Adipocyte (in vitro differentiated cells): ENCODE measurements around the gene SELENOP.

Experiments used
- DNase-seq: peaks from one replicate; pipeline ENCODE4 v3.0.0-alpha.2; 2015; ENCODE audit warnings: low read depth
- H3K27me3 ChIP-seq: replicated peaks from 2 replicates; pipeline ENCODE4 v1.7.0; 2013; ENCODE audit warnings: mild to moderate bottlenecking, low read length, moderate library complexity; ENCODE audit not compliant: control insufficient read depth, insufficient read depth
- H3K36me3 ChIP-seq: 2 replicates; pipeline ENCODE4 v1.7.0; 2013; ENCODE audit warnings: low read length, mild to moderate bottlenecking, moderate library complexity; ENCODE audit not compliant: control insufficient read depth, insufficient read depth, severe bottlenecking
- H3K4me1 ChIP-seq: 2 replicates; pipeline ENCODE4 v1.7.0; 2013; ENCODE audit warnings: mild to moderate bottlenecking, low read length, moderate library complexity; ENCODE audit not compliant: control insufficient read depth, insufficient read depth
- H3K4me3 ChIP-seq: 2 replicates; pipeline ENCODE4 v1.7.0; 2013; ENCODE audit warnings: mild to moderate bottlenecking, low read length, moderate library complexity
- H3K9ac ChIP-seq: 2 replicates; pipeline ENCODE4 v1.7.0; 2013; ENCODE audit warnings: mild to moderate bottlenecking, low read length, moderate library complexity
- H3K9me3 ChIP-seq: 2 replicates; pipeline ENCODE4 v1.7.0; 2013; ENCODE audit warnings: mild to moderate bottlenecking, low read length, moderate library complexity; ENCODE audit not compliant: control insufficient read depth

Gene SELENOP

GRCh38 chr5:42842921-42843641, 31.4 kb upstream of the SELENOP start:
- Histone ChIP-seq H3K9me3 (no peaks in the 10 kb centered on the region), H3K27me3 (no peaks in the 10 kb centered on the region), H3K9ac (peak overlapping the region; percentile 13), H3K4me3 (peak overlapping the region; percentile 3), H3K4me1 (peaks cover 48% of the 10 kb centered on the region), H3K36me3 (no peaks in the 10 kb centered on the region)
- DNase-seq: peak; percentile 64

- Histone ChIP-seq H3K27me3 (no peaks in the 10 kb centered on the region), H3K36me3 (no peaks in the 10 kb centered on the region), H3K9me3 (no peaks in the 10 kb centered on the region), H3K4me3 (peak overlapping the region; percentile 17), H3K9ac (peak overlapping the region; percentile 32), H3K4me1 (peaks cover 43% of the 10 kb centered on the region)
- peak; percentile 36 for DNase-seq
These were observed 29.3 kb upstream of the SELENOP start for GRCh38 chr5:42840842-42841567.

GRCh38 chr5:42840269-42840668, 28.6 kb upstream of the SELENOP start:
- H3K4me3 ChIP-seq: peak overlapping the region; percentile 62
- peaks cover 46% of the 10 kb centered on the region for H3K4me1 ChIP-seq
- H3K9ac ChIP-seq: peak overlapping the region; percentile 75
- no peaks in the 10 kb centered on the region for H3K36me3 ChIP-seq
- DNase-seq: peak; percentile 99
- no peaks in the 10 kb centered on the region for H3K9me3 ChIP-seq
- H3K27me3 ChIP-seq: no peaks in the 10 kb centered on the region

- H3K27me3 ChIP-seq: no peaks in the 10 kb centered on the region
- DNase-seq: no peak
- no peaks in the 10 kb centered on the region for H3K36me3 ChIP-seq
- H3K4me1 ChIP-seq: peaks cover 46% of the 10 kb centered on the region
- H3K9me3 ChIP-seq: no peaks in the 10 kb centered on the region
- no peak overlapping the region for H3K4me3 ChIP-seq
- H3K9ac ChIP-seq: no peak overlapping the region
These were observed 27.5 kb upstream of the SELENOP start for GRCh38 chr5:42839196-42839595.

GRCh38 chr5:42837601-42838000, 25.9 kb upstream of the SELENOP start:
- DNase-seq: no peak
- H3K36me3 ChIP-seq: no peaks in the 10 kb centered on the region
- H3K4me1 ChIP-seq: peaks cover 33% of the 10 kb centered on the region
- H3K4me3 ChIP-seq: no peak overlapping the region
- no peaks in the 10 kb centered on the region for H3K9me3 ChIP-seq
- H3K9ac ChIP-seq: no peak overlapping the region
- H3K27me3 ChIP-seq: no peaks in the 10 kb centered on the region

GRCh38 chr5:42836070-42836769, 24.5 kb upstream of the SELENOP start:
- no peak overlapping the region for H3K4me3 ChIP-seq
- H3K27me3 ChIP-seq: no peaks in the 10 kb centered on the region
- no peak overlapping the region for H3K9ac ChIP-seq
- H3K4me1 ChIP-seq: peaks cover 24% of the 10 kb centered on the region
- no peaks in the 10 kb centered on the region for H3K36me3 ChIP-seq
- H3K9me3 ChIP-seq: no peaks in the 10 kb centered on the region
- DNase-seq: no peak

- no peaks in the 10 kb centered on the region for H3K9me3 ChIP-seq
- H3K4me1 ChIP-seq: peaks cover 4% of the 10 kb centered on the region
- no peak for DNase-seq
- no peaks in the 10 kb centered on the region for H3K36me3 ChIP-seq
- H3K4me3 ChIP-seq: no peak overlapping the region
- H3K9ac ChIP-seq: no peak overlapping the region
- no peaks in the 10 kb centered on the region for H3K27me3 ChIP-seq
These were observed 20.4 kb upstream of the SELENOP start for GRCh38 chr5:42832060-42832459.

GRCh38 chr5:42830924-42831323, 19.2 kb upstream of the SELENOP start:
- H3K4me3 ChIP-seq: no peak overlapping the region
- H3K9ac ChIP-seq: no peak overlapping the region
- H3K36me3 ChIP-seq: no peaks in the 10 kb centered on the region
- H3K4me1 ChIP-seq: peaks cover 2% of the 10 kb centered on the region
- no peak for DNase-seq
- no peaks in the 10 kb centered on the region for H3K27me3 ChIP-seq
- no peaks in the 10 kb centered on the region for H3K9me3 ChIP-seq

- no peaks in the 10 kb centered on the region for H3K36me3 ChIP-seq
- no peaks in the 10 kb centered on the region for H3K9me3 ChIP-seq
- H3K9ac ChIP-seq: no peak overlapping the region
- H3K27me3 ChIP-seq: no peaks in the 10 kb centered on the region
- no peaks in the 10 kb centered on the region for H3K4me1 ChIP-seq
- H3K4me3 ChIP-seq: no peak overlapping the region
- DNase-seq: peak; percentile 83
These were observed 17.0 kb upstream of the SELENOP start for GRCh38 chr5:42828671-42829070.

GRCh38 chr5:42826757-42827515, 15.2 kb upstream of the SELENOP start:
- Histone ChIP-seq H3K9ac (no peak overlapping the region), H3K9me3 (no peaks in the 10 kb centered on the region), H3K36me3 (no peaks in the 10 kb centered on the region), H3K27me3 (no peaks in the 10 kb centered on the region), H3K4me1 (no peaks in the 10 kb centered on the region), H3K4me3 (no peak overlapping the region)
- no peak for DNase-seq
